ENCODE data around the gene FBLIM1.

The FBLIM1 gene

GRCh38 chr1:15733726-15734226 lies 24.8 kb upstream of the FBLIM1 start:
- Histone ChIP-seq H3K9me2 (replicated peaks; ENCODE audit: insufficient read depth, low read length) (no peaks in the 10 kb centered on the region), H3K4me3 (ENCODE audit: insufficient read depth, low read length, poor library complexity, severe bottlenecking) (no peak overlapping the region), H3K27ac (ENCODE audit: low read depth, low read length) (no peak overlapping the region), H3K9me3 (ENCODE audit: insufficient read depth, low read length) (no peaks in the 10 kb centered on the region), H3K9ac (ENCODE audit: low read length) (no peak overlapping the region), H3K79me2 (ENCODE audit: insufficient read depth, low read length) (no peaks in the 10 kb centered on the region), H2AFZ (ENCODE audit: low read depth, low read length, severe bottlenecking) (no peak overlapping the region), H3F3A (ENCODE audit: insufficient read depth) (no peaks in the 10 kb centered on the region), H4K20me1 (ENCODE audit: low read depth, low read length) (no peaks in the 10 kb centered on the region), H3K4me2 (ENCODE audit: low read depth, low read length, poor library complexity, severe bottlenecking) (no peak overlapping the region), H3K27me3 (ENCODE audit: low read length) (no peaks in the 10 kb centered on the region), H3K36me3 (ENCODE audit: low read length) (no peaks in the 10 kb centered on the region)
- TF ChIP-seq EZH2phosphoT487 (conservative IDR thresholded peaks at IDR 0.05; ENCODE audit: low read length): no peak
- no peak for TF ChIP-seq CTCF (IDR thresholded peaks at IDR 0.05; ENCODE audit: insufficient read depth, low read length, poor library complexity, severe bottlenecking)

- H3K27ac ChIP-seq (ENCODE audit: low read depth, low read length): no peak overlapping the region
- no peaks in the 10 kb centered on the region for H3F3A ChIP-seq (ENCODE audit: insufficient read depth)
- no peak overlapping the region for H3K4me2 ChIP-seq (ENCODE audit: low read depth, low read length, poor library complexity, severe bottlenecking)
- no peaks in the 10 kb centered on the region for H3K79me2 ChIP-seq (ENCODE audit: insufficient read depth, low read length)
- no peak overlapping the region for H3K4me3 ChIP-seq (ENCODE audit: insufficient read depth, low read length, poor library complexity, severe bottlenecking)
- no peaks in the 10 kb centered on the region for H3K9me3 ChIP-seq (ENCODE audit: insufficient read depth, low read length)
- no peaks in the 10 kb centered on the region for H3K36me3 ChIP-seq (ENCODE audit: low read length)
- no peaks in the 10 kb centered on the region for H4K20me1 ChIP-seq (ENCODE audit: low read depth, low read length)
- H3K9me2 ChIP-seq (replicated peaks; ENCODE audit: insufficient read depth, low read length): no peaks in the 10 kb centered on the region
- no peak overlapping the region for H3K9ac ChIP-seq (ENCODE audit: low read length)
- H3K27me3 ChIP-seq (ENCODE audit: low read length): no peaks in the 10 kb centered on the region
- no peak for TF ChIP-seq CTCF (IDR thresholded peaks at IDR 0.05; ENCODE audit: insufficient read depth, low read length, poor library complexity, severe bottlenecking)
- no peak for TF ChIP-seq EZH2phosphoT487 (conservative IDR thresholded peaks at IDR 0.05; ENCODE audit: low read length)
- no peak overlapping the region for H2AFZ ChIP-seq (ENCODE audit: low read depth, low read length, severe bottlenecking)
These were observed 24.3 kb upstream of the FBLIM1 start for GRCh38 chr1:15734296-15734695.

GRCh38 chr1:15734901-15735300 lies 23.7 kb upstream of the FBLIM1 start:
- no peaks in the 10 kb centered on the region for H3K9me3 ChIP-seq (ENCODE audit: insufficient read depth, low read length)
- no peak overlapping the region for H3K4me2 ChIP-seq (ENCODE audit: low read depth, low read length, poor library complexity, severe bottlenecking)
- H3K36me3 ChIP-seq (ENCODE audit: low read length): no peaks in the 10 kb centered on the region
- H3F3A ChIP-seq (ENCODE audit: insufficient read depth): no peaks in the 10 kb centered on the region
- H3K79me2 ChIP-seq (ENCODE audit: insufficient read depth, low read length): no peaks in the 10 kb centered on the region
- H2AFZ ChIP-seq (ENCODE audit: low read depth, low read length, severe bottlenecking): no peak overlapping the region
- no peak overlapping the region for H3K9ac ChIP-seq (ENCODE audit: low read length)
- TF ChIP-seq CTCF (IDR thresholded peaks at IDR 0.05; ENCODE audit: insufficient read depth, low read length, poor library complexity, severe bottlenecking): no peak
- no peak for TF ChIP-seq EZH2phosphoT487 (conservative IDR thresholded peaks at IDR 0.05; ENCODE audit: low read length)
- H3K27me3 ChIP-seq (ENCODE audit: low read length): no peaks in the 10 kb centered on the region
- no peaks in the 10 kb centered on the region for H4K20me1 ChIP-seq (ENCODE audit: low read depth, low read length)
- no peak overlapping the region for H3K27ac ChIP-seq (ENCODE audit: low read depth, low read length)
- no peaks in the 10 kb centered on the region for H3K9me2 ChIP-seq (replicated peaks; ENCODE audit: insufficient read depth, low read length)
- no peak overlapping the region for H3K4me3 ChIP-seq (ENCODE audit: insufficient read depth, low read length, poor library complexity, severe bottlenecking)

All from SU-DHL-6 (cell line).